ENCODE data around the gene HAUS1. TPM values are rescaled to one million over a fixed set of nuclear protein-coding genes. Genes with fewer than 3 reads are reported as not detected.

The HAUS1 gene, protein sequence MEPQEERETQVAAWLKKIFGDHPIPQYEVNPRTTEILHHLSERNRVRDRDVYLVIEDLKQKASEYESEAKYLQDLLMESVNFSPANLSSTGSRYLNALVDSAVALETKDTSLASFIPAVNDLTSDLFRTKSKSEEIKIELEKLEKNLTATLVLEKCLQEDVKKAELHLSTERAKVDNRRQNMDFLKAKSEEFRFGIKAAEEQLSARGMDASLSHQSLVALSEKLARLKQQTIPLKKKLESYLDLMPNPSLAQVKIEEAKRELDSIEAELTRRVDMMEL
- 7.8 TPM for total RNA-seq
- long read RNA-seq, partial matches to known transcripts: 0 of 3 reads
- long read RNA-seq, other reads (novel, unspliced or antisense): 0 of 3 reads

DNA sequence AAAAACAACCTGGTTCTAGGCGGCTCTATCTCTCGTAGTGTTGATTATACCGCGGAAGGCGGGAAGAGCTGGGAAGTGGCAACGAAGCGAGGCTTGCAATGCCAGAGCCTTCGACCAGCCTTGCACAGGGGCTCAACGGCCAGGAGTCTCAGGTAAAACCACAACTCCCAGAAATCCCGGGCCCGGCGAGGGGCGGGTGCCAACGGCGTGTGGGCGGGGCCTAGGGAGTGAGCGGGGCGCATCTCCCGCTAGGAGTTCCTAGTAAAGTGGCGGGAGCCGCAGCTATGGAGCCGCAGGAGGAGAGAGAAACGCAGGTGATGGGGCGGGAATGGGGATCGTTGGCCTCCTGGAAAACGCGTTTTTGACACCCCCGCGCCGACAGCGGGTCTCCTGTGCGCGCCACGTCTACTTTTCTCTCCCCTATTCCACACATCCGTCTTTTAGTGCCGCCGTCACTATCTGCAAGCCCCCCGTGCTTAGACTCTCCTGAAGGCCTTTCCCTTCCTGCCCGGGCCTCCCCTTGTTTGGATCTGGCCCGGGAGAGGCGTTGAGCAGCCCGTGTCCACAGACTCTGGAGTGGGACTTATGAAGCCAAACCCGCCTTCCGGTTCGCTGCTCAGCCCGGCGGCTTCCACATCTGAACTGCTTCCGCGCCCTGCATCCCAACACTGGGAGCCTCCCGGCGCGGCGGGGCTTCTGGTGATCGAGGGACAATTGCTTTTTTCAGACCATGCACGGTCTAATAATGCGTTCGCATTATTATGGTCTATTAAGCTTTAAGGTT, at the start of gene HAUS1:
HAUS1 (plus strand) TSS at position 258 of the 784 bp plus-strand sequence; CDS start at position 285, 27 bp downstream.
- DNase-seq (ENCODE audit: low spot score): peak; percentile 96
- intact Hi-C loops (cut with DNase I): no loop called here

DNA sequence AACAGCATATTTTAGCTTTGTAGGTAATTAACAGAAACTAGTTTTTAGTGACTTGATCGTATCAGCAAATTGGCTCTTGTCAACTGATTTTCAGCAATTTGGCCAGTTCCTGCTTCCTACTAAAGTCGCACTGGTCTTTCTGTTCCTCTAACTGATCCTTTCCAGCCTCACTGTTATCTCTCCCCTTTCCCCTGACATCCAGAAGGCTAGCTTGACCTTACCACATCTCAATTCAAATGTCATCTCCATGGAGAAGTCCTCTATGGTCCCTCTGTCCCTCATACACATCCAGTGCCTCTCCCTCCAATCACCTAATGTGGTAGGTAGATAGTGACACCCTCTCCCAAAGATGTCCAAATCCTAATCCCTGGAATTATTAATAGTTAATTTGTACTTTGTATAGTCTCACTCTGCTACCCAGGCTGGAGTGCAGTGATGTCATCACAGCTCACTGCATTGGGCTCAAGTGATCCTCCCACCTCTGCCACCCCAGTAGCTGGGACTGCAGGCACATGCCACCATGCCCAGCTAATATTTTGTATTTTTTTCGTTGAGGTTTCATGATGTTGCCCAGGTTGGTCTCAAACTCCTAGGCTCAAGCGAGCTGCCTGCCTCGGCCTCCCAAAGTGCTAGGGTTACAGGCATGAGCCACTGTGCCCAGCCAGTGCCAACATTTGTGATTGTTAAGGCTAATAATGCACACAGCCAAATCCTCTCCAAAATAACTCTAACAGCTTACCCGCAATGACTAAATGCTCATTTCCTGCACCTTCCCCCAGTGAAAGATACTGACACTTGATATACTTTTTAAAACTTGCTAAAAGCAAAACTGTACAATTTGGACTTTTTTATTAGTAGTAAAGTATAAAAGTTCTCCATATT, 49.0 kb upstream of the HAUS1 start:
- no peak for DNase-seq (ENCODE audit: low spot score)
- intact Hi-C loops (cut with DNase I): no loop called here

DNA sequence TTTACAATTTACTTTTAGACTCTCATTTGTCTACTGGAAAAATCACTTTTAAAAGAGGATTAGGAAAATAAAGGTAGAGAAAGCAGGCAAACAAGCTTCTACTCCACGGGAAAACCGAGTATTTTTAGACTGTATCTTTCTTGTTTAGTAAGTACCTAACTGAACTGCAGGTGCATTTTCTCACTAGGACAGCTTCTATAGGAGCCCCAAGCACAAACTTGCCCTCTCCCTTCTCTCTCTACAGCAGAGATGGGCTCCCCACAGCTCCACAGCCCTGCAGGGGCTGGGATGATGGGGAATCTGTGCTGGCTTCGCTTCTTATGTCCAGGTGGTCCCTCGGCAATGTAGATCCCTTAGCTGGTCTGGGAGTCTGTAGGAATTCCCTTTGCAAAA, 48.4 kb upstream of the HAUS1 start:
- intact Hi-C loops (cut with DNase I): no loop called here
- no peak for DNase-seq (ENCODE audit: low spot score)

DNA sequence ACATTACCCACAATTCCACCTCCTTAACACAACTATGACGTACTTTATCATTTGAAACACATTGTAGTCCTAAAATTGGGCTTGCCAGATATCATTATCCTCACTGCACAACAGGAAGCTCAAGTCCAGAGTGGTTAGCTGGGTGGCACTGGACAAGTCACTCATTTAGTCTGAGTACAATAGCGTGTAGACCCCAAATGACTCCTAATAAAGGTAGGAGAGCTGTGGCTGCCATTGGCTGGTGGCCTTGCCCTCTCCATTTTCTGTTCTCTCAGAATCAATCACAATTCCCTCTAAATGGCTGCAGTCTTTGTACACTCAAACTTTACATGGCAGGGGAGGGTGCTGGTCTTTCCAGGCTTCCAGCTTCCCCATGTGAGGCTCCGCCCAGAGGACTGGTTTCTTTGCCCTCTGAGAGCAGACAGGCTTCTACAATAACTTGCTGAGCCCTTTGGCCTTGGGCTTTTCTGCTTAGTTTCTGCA, 43.8 kb upstream of the HAUS1 start:
- intact Hi-C loops (cut with DNase I): no loop called here
- DNase-seq (ENCODE audit: low spot score): no peak

- intact Hi-C loops (cut with DNase I): no loop called here
- DNase-seq (ENCODE audit: low spot score): no peak
These were observed 42.8 kb upstream of the HAUS1 start for GRCh38 chr18:46061387-46061786.

GRCh38 chr18:46061796-46062195, 42.4 kb upstream of the HAUS1 start:
- intact Hi-C loops (cut with DNase I): no loop called here
- DNase-seq (ENCODE audit: low spot score): no peak

- no peak for DNase-seq (ENCODE audit: low spot score)
- intact Hi-C loops (cut with DNase I): no loop called here
These were observed 41.4 kb upstream of the HAUS1 start for GRCh38 chr18:46062781-46063180.

DNA sequence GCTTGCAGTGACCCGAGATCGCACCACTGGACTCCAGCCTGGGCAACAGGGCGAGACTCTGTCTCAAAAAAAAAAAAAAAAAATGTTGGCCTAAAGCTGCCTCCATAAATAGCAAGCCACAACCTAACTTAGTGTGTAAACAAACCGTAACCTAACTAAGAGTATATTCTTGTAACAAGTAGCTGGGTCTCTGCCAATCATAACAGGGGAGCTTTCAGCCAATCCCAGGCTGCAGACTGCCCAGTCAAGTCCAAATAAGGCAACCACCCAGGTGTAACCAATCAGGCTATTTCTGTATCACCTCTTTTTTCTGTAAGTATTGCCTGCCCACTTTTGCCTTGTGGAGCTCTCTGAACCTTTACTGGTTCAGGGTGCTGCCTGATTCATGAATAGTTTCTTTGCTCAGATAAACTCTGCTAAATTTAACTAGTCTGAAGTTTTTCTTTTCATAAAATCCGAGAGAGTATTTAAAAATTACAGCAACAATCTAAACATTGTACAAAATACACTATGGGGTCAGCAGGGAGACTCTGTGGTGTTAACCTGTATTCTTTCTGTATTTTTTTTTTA, 36.7 kb upstream of the HAUS1 start:
- no peak for DNase-seq (ENCODE audit: low spot score)
- intact Hi-C loops (cut with DNase I): no loop called here

- DNase-seq (ENCODE audit: low spot score): no peak
- intact Hi-C loops (cut with DNase I): no loop called here
These were observed 35.4 kb upstream of the HAUS1 start for GRCh38 chr18:46068763-46069162.

GRCh38 chr18:46069524-46069923, 34.7 kb upstream of the HAUS1 start:
- intact Hi-C loops (cut with DNase I): no loop called here
- no peak for DNase-seq (ENCODE audit: low spot score)

GRCh38 chr18:46070232-46070631, 34.0 kb upstream of the HAUS1 start:
- DNase-seq (ENCODE audit: low spot score): no peak
- intact Hi-C loops (cut with DNase I): loop anchor here (5.0 to 10.0 kb wide), 3 partner anchors 103 to 405 kb away; partner anchors contain the start of gene EPG5

GRCh38 chr18:46070815-46071652, 33.2 kb upstream of the HAUS1 start:
- no peak for DNase-seq (ENCODE audit: low spot score)
- intact Hi-C loops (cut with DNase I): loop anchor here (5.0 to 10.0 kb wide), 3 partner anchors 104 to 406 kb away; partner anchors contain the start of gene EPG5

- DNase-seq (ENCODE audit: low spot score): peak; percentile 91
- intact Hi-C loops (cut with DNase I): loop anchor here (5.0 to 10.0 kb wide), 3 partner anchors 105 to 407 kb away; partner anchors contain the start of gene EPG5
These were observed 32.4 kb upstream of the HAUS1 start, which contains the start of gene PSTPIP2 for GRCh38 chr18:46071653-46072375. Gene PSTPIP2 (minus strand): TSS chr18:46072260. CDS start chr18:46072188, 72 bp downstream.

DNA sequence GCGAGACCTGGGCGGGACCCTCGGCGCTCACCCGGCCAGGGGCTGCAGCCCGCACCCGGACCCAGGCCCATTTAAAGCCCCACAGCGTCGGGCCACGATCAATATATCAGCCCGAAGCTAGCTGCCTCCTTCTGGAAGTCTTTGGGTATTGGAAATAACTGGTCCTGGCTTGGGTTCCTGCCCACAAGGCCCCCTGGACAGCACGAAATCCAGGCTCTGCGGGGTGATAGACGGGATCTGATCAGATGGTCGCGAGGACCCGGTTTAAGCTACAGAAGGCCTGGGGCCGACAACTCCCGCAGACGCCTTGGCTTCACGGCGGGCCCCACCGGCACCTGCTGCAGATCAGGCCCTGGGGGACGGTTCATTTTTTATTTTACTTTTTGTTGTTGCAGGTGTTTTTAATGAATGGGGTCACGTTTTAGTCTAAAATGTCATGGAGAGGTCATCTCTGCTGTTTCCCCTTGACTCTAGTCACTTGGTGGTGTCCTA, 31.8 kb upstream of the HAUS1 start:
- no peak for DNase-seq (ENCODE audit: low spot score)
- intact Hi-C loops (cut with DNase I): loop anchor here (5.0 to 10.0 kb wide), 3 partner anchors 105 to 408 kb away; partner anchors contain the start of gene EPG5

DNA sequence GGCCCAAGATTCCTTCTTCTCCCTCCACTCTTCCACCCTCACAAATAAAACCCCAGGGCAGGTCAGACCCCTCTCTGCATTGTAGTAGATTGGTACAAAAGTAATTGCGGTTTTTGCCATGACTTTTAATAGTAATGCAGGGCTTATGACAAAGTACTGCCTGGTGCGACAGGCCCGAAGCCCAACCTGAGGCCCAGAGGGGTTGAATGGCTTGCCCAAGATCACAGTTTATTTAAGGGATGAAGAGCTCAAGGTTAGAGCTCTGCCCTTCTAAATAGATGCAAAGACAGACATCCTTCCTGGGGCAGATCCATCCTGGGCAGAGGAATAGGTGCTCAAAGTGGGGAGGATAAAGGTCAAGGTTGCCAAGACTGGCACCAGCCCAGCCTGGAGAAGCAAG, 31.2 kb upstream of the HAUS1 start:
- DNase-seq (ENCODE audit: low spot score): no peak
- intact Hi-C loops (cut with DNase I): loop anchor here (5.0 to 10.0 kb wide), 3 partner anchors 106 to 408 kb away; partner anchors contain the start of gene EPG5

DNA sequence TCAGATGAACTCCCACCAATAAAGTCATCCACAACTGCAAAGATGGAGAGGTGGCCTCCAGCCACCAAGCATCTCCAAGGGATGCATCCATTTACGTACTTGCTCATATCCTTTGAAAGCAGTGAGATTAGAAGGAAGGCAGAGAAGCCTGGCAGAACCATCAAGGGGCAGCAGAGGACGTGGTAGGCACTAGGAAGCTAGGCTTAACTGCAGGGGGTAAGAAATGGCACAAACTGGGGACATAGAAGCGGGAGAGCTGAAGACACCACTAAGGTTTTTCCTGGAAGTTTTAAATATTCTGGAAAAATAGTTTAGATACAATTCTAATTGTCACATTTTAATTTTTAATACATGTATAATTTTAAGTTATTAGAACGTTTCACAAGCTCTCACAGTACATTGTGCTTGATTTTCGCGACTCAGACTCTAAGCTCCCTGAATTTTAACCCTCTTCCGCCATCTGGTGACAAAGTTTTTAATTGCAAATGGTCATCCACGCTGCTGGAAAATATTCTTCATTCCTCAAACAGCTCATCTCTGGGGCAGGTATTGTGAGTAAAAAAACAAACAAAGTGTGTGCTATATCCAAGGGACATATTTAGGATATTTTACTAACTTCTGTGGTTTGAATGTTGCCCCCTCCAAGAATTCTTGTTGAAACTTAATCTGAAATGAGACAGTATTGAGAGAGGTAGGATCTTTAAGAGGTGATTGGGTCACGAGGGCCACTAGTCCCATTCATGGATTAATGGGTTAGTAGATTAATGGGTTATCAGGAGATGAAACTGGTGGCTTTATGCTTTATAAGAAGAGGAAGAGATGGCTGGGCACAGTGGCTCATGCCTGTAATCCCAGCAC, 30.5 kb upstream of the HAUS1 start:
- intact Hi-C loops (cut with DNase I): loop anchor here (5.0 to 10.0 kb wide), 3 partner anchors 106 to 409 kb away; partner anchors contain the start of gene EPG5
- no peak for DNase-seq (ENCODE audit: low spot score)

Measured in cardiac septum (tissue), 1 donor.